WTC11 (cell line): ENCODE results near the gene MCF2L. TPM values are rescaled to one million over a fixed set of nuclear protein-coding genes. Genes with fewer than 3 reads are reported as not detected.

ENCODE experiments used
- ATAC-seq: fragments of 200-7000 bp; cut with Tn5 transposase; 2 replicates; pipeline ENCODE4 v1.10.0; 2021; ENCODE audit warnings: mild to moderate bottlenecking, moderate library complexity
- CTCF ChIA-PET: fragments of 300-600 bp; sonication (Branson Sonifier 250); formaldehyde crosslinking; loops from one replicate; lab custom pipeline; 2021; ENCODE audit warnings: antibody characterized with exemption; lab: Charles Lee
- POLR2A ChIA-PET: fragments of 350-600 bp; sonication (Branson Sonifier 250); formaldehyde crosslinking; loops from one replicate; lab custom pipeline; 2021; ENCODE audit warnings: antibody characterized with exemption; lab: Charles Lee
- DNase-seq: peaks from one replicate; pipeline ENCODE4 v3.0.0; 2021; ENCODE audit warnings: low spot score
- H3K27ac Mint-ChIP-seq: 2 replicates; pipeline ENCODE4 v1.8.0; 2021; ENCODE audit warnings: mixed read lengths
- H3K27me3 Mint-ChIP-seq: 2 replicates; pipeline ENCODE4 v1.8.0; 2021; ENCODE audit warnings: low read depth, mild to moderate bottlenecking, moderate library complexity, mixed read lengths
- H3K36me3 Mint-ChIP-seq: 2 replicates; pipeline ENCODE4 v1.8.0; 2021; ENCODE audit warnings: mixed read lengths
- H3K4me1 Mint-ChIP-seq: 2 replicates; pipeline ENCODE4 v1.8.0; 2022; ENCODE audit warnings: mixed read lengths
- H3K4me3 Mint-ChIP-seq: 2 replicates; pipeline ENCODE4 v1.8.0; 2021; ENCODE audit warnings: mild to moderate bottlenecking, moderate library complexity, mixed read lengths
- H3K9me3 Mint-ChIP-seq: 2 replicates; pipeline ENCODE4 v1.8.0; 2021; ENCODE audit warnings: mixed read lengths
- ATF6 ChIP-seq: sonication (generic); formaldehyde crosslinking; IDR thresholded peaks from 2 replicates; pipeline ENCODE4 v1.8.1; 2023; ENCODE audit warnings: mild to moderate bottlenecking, missing genetic modification reagents
- CREM ChIP-seq: sonication (generic); formaldehyde crosslinking; IDR thresholded peaks from 2 replicates; pipeline ENCODE4 v1.8.1; 2022; ENCODE audit warnings: mild to moderate bottlenecking, missing genetic modification reagents, moderate library complexity
- FOXK1 ChIP-seq: sonication (generic); formaldehyde crosslinking; IDR thresholded peaks from 2 replicates; pipeline ENCODE4 v1.8.0; 2022; ENCODE audit warnings: mild to moderate bottlenecking, moderate library complexity, missing genetic modification reagents
- IRF1 ChIP-seq: sonication (generic); formaldehyde crosslinking; IDR thresholded peaks from 2 replicates; pipeline ENCODE4 v1.8.0; 2023; ENCODE audit warnings: missing genetic modification reagents
- IRF2 ChIP-seq: sonication (generic); formaldehyde crosslinking; IDR thresholded peaks from 2 replicates; pipeline ENCODE4 v1.8.0; 2022; ENCODE audit warnings: low read depth, missing genetic modification reagents, borderline replicate concordance
- JAZF1 ChIP-seq: fragments of 250-450 bp; sonication (Bioruptor Pico); IDR thresholded peaks from 2 replicates; pipeline ENCODE4 v1.9.0; 2021; ENCODE audit warnings: moderate library complexity, mild to moderate bottlenecking, inconsistent platforms
- total RNA-seq: library from RNA; stranded (reverse); gene quantifications from 3 replicates; pipeline ENCODE4 v1.2.3, GENCODE V29; 2021
- TF ChIP-seq, protein P1 (sequence below): sonication (generic); formaldehyde crosslinking; IDR thresholded peaks from 2 replicates; pipeline ENCODE4 v1.8.0; 2023; ENCODE audit warnings: missing genetic modification reagents, mild to moderate bottlenecking, borderline replicate concordance
- TF ChIP-seq, protein P2 (sequence below): sonication (generic); formaldehyde crosslinking; IDR thresholded peaks from 2 replicates; pipeline ENCODE4 v1.8.0; 2022; ENCODE audit warnings: mild to moderate bottlenecking, missing genetic modification reagents
- TF ChIP-seq, protein P3 (sequence below): sonication (generic); formaldehyde crosslinking; IDR thresholded peaks from 2 replicates; pipeline ENCODE4 v1.8.0; 2022; ENCODE audit warnings: mild to moderate bottlenecking, missing genetic modification reagents

Gene MCF2L
- total RNA-seq, 1 experiment from 2014 or later, result 34.8 TPM

DNA sequence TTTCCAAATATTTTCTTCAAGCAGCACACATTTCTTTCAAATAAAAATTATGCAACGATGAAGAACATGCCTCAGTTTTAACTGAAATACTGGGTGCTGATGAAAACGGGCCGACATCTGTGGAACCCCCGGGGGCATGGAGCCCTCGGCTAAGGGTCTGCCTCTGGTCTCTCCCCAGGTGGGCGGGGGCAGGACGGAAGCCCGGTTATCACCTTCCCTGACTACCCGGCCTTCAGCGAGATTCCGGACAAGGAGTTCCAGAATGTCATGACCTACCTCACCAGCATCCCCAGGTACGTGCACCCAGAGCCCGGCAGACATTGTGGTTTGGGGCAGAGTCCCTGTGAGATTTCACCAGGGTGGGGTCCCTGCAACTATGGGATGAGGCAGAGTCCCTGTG lies 55.5 kb downstream of the MCF2L start (continued):
- TF ChIP-seq, protein P1, sequence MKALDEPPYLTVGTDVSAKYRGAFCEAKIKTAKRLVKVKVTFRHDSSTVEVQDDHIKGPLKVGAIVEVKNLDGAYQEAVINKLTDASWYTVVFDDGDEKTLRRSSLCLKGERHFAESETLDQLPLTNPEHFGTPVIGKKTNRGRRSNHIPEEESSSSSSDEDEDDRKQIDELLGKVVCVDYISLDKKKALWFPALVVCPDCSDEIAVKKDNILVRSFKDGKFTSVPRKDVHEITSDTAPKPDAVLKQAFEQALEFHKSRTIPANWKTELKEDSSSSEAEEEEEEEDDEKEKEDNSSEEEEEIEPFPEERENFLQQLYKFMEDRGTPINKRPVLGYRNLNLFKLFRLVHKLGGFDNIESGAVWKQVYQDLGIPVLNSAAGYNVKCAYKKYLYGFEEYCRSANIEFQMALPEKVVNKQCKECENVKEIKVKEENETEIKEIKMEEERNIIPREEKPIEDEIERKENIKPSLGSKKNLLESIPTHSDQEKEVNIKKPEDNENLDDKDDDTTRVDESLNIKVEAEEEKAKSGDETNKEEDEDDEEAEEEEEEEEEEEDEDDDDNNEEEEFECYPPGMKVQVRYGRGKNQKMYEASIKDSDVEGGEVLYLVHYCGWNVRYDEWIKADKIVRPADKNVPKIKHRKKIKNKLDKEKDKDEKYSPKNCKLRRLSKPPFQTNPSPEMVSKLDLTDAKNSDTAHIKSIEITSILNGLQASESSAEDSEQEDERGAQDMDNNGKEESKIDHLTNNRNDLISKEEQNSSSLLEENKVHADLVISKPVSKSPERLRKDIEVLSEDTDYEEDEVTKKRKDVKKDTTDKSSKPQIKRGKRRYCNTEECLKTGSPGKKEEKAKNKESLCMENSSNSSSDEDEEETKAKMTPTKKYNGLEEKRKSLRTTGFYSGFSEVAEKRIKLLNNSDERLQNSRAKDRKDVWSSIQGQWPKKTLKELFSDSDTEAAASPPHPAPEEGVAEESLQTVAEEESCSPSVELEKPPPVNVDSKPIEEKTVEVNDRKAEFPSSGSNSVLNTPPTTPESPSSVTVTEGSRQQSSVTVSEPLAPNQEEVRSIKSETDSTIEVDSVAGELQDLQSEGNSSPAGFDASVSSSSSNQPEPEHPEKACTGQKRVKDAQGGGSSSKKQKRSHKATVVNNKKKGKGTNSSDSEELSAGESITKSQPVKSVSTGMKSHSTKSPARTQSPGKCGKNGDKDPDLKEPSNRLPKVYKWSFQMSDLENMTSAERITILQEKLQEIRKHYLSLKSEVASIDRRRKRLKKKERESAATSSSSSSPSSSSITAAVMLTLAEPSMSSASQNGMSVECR (CRISPR knock-in tag), result no peak
- TF ChIP-seq, protein P2, sequence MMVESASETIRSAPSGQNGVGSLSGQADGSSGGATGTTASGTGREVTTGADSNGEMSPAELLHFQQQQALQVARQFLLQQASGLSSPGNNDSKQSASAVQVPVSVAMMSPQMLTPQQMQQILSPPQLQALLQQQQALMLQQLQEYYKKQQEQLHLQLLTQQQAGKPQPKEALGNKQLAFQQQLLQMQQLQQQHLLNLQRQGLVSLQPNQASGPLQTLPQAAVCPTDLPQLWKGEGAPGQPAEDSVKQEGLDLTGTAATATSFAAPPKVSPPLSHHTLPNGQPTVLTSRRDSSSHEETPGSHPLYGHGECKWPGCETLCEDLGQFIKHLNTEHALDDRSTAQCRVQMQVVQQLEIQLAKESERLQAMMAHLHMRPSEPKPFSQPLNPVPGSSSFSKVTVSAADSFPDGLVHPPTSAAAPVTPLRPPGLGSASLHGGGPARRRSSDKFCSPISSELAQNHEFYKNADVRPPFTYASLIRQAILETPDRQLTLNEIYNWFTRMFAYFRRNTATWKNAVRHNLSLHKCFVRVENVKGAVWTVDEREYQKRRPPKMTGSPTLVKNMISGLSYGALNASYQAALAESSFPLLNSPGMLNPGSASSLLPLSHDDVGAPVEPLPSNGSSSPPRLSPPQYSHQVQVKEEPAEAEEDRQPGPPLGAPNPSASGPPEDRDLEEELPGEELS (CRISPR knock-in tag), result no peak
- TF ChIP-seq FOXK1, result no peak
- TF ChIP-seq CREM (CRISPR knock-in tag), result no peak

DNA sequence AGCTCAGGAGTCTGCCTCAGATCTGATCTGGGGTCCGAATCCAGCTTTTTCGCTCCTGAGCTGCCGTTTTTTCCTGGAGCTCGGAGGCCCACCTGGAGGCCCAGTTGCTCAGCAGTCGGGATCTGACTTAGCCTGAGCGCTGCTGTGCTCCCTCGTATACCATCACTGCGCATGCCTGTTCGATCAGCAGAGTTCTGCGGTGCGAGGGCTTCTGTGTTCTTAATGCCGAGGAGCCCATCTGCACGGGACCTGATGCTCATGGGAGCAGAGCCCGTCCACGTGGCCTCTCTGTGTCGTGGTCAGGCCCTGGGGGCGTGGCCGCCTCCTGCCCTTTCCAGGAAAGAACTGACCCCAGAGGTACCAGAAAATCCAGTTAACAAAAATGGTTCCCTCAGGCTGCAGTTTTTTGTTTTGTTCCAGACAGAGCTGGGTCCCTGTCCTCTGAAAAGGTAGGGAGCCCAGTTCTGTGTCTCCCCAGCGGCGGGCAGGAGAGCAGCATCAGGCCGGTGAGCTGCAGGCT lies 57.4 kb downstream of the MCF2L start:
- H3K9me3 Mint-ChIP-seq, result no peaks in the 10 kb centered on the region
- DNase-seq, result no peak
- H3K36me3 Mint-ChIP-seq, result no peaks in the 10 kb centered on the region
- ChIA-PET POLR2A (interaction anchor here (1.4 kb wide), 1 partner anchor 72 kb away, joined by 3 read pairs; no protein-coding TSS in a partner anchor), CTCF (interaction anchor here (1.2 to 6.3 kb wide), 2 partner anchors 63 to 83 kb away, joined by 3 to 72 read pairs; no protein-coding TSS in a partner anchor)
- H3K27me3 Mint-ChIP-seq, result no peaks in the 10 kb centered on the region
- no peak overlapping the region for H3K27ac Mint-ChIP-seq
- H3K4me3 Mint-ChIP-seq, result no peak overlapping the region
- peaks cover 18% of the 10 kb centered on the region for H3K4me1 Mint-ChIP-seq
- ATAC-seq, result no peak
- TF ChIP-seq, protein P3, sequence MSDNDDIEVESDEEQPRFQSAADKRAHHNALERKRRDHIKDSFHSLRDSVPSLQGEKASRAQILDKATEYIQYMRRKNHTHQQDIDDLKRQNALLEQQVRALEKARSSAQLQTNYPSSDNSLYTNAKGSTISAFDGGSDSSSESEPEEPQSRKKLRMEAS (CRISPR knock-in tag), result no peak
- no peak for TF ChIP-seq IRF1
- no peak for TF ChIP-seq JAZF1 (CRISPR knock-in tag)

DNA sequence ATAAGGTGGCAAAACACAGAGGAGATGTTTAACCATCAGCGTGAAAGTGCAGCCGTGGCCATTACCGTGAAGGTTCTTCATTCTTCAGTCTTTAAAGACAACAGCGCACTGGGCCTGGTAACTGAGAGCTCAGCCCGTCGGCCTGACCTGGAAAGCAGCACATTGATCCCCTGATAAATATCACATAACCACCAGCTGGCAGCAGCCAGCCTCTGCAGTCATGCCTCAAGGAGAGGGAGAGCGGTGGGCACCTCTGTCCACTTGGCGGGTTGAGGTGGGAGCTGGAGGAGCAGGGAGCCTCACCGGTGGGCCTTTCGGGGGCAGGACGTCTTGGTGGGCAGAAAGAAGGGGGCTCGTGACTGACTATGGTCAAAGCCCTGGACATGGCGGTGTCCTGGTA lies 58.1 kb downstream of the MCF2L start:
- no peaks in the 10 kb centered on the region for H3K9me3 Mint-ChIP-seq
- no peak overlapping the region for H3K4me3 Mint-ChIP-seq
- peak overlapping the region; percentile 86; the same call in 1 of the 2 replicates for H3K27ac Mint-ChIP-seq
- peaks cover 18% of the 10 kb centered on the region for H3K4me1 Mint-ChIP-seq
- ATAC-seq (no peak), DNase-seq (no peak)
- TF ChIP-seq ATF6 (CRISPR knock-in tag) (no peak), IRF2 (CRISPR knock-in tag) (no peak)
- no peaks in the 10 kb centered on the region for H3K27me3 Mint-ChIP-seq
- POLR2A ChIA-PET, result interaction anchor here (1.4 kb wide), 1 partner anchor 72 kb away, joined by 3 read pairs; no protein-coding TSS in a partner anchor
- peaks cover 2% of the 10 kb centered on the region; the same call in 1 of the 2 replicates for H3K36me3 Mint-ChIP-seq
- CTCF ChIA-PET, result interaction anchor here (1.2 to 6.3 kb wide), 4 partner anchors 57 to 84 kb away, joined by 3 to 72 read pairs (median 22); partner anchors contain the start of gene MCF2L
